Measurements from ENCODE around the gene PLPP3.

- TF ChIP-seq SP1 (IDR thresholded peaks at IDR 0.05; ENCODE audit: low read depth, low read length), result no peak
- TF ChIP-seq POLR2AphosphoS5 (IDR thresholded peaks at IDR 0.05; ENCODE audit: low read depth, low read length), result no peak
- TF ChIP-seq RAD21 (IDR thresholded peaks at IDR 0.05 in 1 of 2, conservative IDR thresholded peaks at IDR 0.05 in 1 of 2; ENCODE audit: low read depth in 2 of 2, low read length in 2 of 2), result no peak
- TF ChIP-seq CTCF (IDR thresholded peaks at IDR 0.05; ENCODE audit: control extremely low read depth in 1 of 3, insufficient read depth in 1 of 3, low read depth in 1 of 3, low read length in 3 of 3), result no peak
- no peak for TF ChIP-seq EGR1 (IDR thresholded peaks at IDR 0.05; ENCODE audit: borderline replicate concordance, low read depth, low read length)
- TF ChIP-seq EP300 (IDR thresholded peaks at IDR 0.05; ENCODE audit: borderline replicate concordance in 1 of 2, low read depth in 2 of 2, low read length in 2 of 2), result no peak
- no peak for TF ChIP-seq POLR2A (IDR thresholded peaks at IDR 0.05; ENCODE audit: control extremely low read depth in 1 of 2, low read depth in 2 of 2, low read length in 2 of 2)
- no peak for TF ChIP-seq SP2 (IDR thresholded peaks at IDR 0.05; ENCODE audit: low read length)
- no peak for TF ChIP-seq BRCA1 (IDR thresholded peaks at IDR 0.05; ENCODE audit: low read depth, low read length)
Measured at GRCh38 chr1:56511766-56512165, 67.6 kb downstream of the PLPP3 start.

All from H1 (cell line).